HG02763 (cell line): ENCODE results near the gene SHROOM2.

Experiments used
- ATAC-seq: cut with Tn5 transposase; IDR thresholded peaks from one replicate; pipeline ENCODE4 v1.9.1; 2021; ENCODE audit warnings: mild to moderate bottlenecking, moderate library complexity; ENCODE audit not compliant: unreplicated experiment

Gene SHROOM2

DNA sequence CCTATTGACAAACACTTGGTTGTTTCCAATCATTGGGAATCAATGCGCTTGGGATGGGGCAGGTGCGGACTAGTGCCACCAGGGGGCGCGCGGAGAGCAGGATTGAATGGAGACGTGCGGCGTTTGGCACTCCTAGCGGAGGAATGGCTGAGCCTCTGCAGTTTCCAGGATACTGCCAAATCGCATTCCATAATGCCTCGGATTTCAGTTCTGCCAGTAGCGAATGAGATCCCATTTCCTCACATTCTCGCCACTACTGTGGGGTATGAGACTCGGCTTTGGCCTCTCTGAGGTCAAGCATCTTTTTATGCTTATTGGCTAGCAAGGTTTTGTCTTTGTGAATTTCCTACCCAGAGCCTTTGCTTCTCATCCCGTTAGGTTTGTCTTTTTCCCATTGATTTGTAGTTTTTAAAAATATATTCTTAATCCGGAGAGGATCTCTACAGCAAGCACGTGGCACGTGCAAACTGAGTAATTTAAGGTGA lies 209.7 kb downstream of the SHROOM2 start:
- ATAC-seq: peak; percentile 64

DNA sequence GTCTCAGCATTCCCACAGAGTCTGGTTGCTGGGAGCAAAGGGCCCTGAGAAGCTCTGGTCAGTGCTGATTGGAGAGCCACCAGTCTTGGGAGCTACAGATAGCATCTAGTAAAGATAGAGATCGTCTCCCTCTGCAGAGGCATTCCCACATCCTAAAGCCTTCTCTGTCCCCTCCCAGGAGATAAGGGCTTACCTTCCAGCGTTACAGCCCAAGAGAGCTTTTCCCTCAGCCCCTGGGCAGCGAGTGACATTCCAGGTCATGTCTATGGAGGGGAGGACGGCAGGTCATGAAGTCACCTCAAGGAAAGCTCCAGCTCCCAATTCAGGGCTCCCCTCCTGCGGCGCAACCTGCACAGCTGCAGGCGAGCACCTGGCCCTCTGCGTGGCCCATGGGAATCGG lies 210.8 kb downstream of the SHROOM2 start:
- ATAC-seq: no peak

DNA sequence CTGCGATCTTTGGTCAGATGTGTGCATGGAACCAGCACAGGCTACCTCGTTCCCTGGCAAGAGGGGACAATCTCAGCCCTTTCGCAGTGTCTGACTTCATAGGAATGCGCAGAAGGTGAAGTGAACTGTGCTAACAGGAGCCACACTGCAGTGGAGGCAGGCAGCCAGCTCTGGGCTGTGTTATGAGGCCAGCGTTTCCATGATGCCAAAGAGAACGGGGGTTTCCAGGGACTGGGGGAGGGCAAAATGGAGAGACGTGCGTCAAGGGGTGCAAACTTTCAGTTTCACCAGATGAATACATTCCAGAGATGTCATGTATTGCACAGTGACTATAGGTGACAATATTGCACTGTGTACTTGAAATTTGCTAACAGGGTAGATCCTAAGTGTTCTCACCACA lies 211.3 kb downstream of the SHROOM2 start:
- ATAC-seq: peak; percentile 46
